ENCODE measurements around the gene ABHD16B. TPM values are rescaled to one million over a fixed set of nuclear protein-coding genes. Genes with fewer than 3 reads are reported as not detected.

Gene ABHD16B
- total and polyA plus RNA-seq, 2 of the 13 experiments (the other 11 are each of a cell fraction or from before 2014, with no cell fraction given): not detected

- TF ChIP-seq ATF4 (CRISPR knock-in tag; IDR thresholded peaks at IDR 0.05): peak in 1 of 2 experiments; percentile 90; a peak in 2 of 4 replicates
- peak; percentile 90 for TF ChIP-seq ZNF766 (CRISPR knock-in tag; IDR thresholded peaks at IDR 0.05; ENCODE audit: borderline replicate concordance)
- peak; percentile 97 for TF ChIP-seq ZNF772 (CRISPR knock-in tag; IDR thresholded peaks at IDR 0.05)
- TF ChIP-seq ZNF136 (CRISPR knock-in tag; IDR thresholded peaks at IDR 0.05; ENCODE audit: low read depth): no peak
- TF ChIP-seq ZNF503 (CRISPR knock-in tag; IDR thresholded peaks at IDR 0.05): peak; percentile 74; the same call in 1 of the 2 replicates
- TF ChIP-seq TBX3 (IDR thresholded peaks at IDR 0.05; ENCODE audit: borderline replicate concordance): peak; percentile 68; the same call in 1 of the 2 replicates
- TF ChIP-seq ZNF18 (CRISPR knock-in tag; IDR thresholded peaks at IDR 0.05; ENCODE audit: insufficient replicate concordance): peak; percentile 95
- TF ChIP-seq IKZF5 (CRISPR knock-in tag; IDR thresholded peaks at IDR 0.05): peak; percentile 97
- TF ChIP-seq POLR2AphosphoS5 (IDR thresholded peaks at IDR 0.05; ENCODE audit: low read depth, low read length): peak; percentile 98
- no peak for TF ChIP-seq CENPX (CRISPR knock-in tag; IDR thresholded peaks at IDR 0.05)
- peak; percentile 76 for TF ChIP-seq MEF2D (CRISPR knock-in tag; IDR thresholded peaks at IDR 0.05)
- TF ChIP-seq MATR3 (CRISPR knock-in tag; IDR thresholded peaks at IDR 0.05): no peak
- no peak for TF ChIP-seq ZC3H4 (CRISPR knock-in tag; IDR thresholded peaks at IDR 0.05; ENCODE audit: borderline replicate concordance)
- no peak for TF ChIP-seq ZNF292 (CRISPR knock-in tag; IDR thresholded peaks at IDR 0.05; ENCODE audit: borderline replicate concordance, low read depth)
- no peak for TF ChIP-seq ARNT (IDR thresholded peaks at IDR 0.05)
- peak; percentile 35; the same call in 1 of the 2 replicates for TF ChIP-seq PRDM4 (CRISPR knock-in tag; IDR thresholded peaks at IDR 0.05; ENCODE audit: borderline replicate concordance)
- peak; percentile 91 for TF ChIP-seq ZXDC (CRISPR knock-in tag; IDR thresholded peaks at IDR 0.05)
- no peak for TF ChIP-seq CHD4 (IDR thresholded peaks at IDR 0.05; ENCODE audit: borderline replicate concordance, low read length)
These were observed 3.8 kb downstream of the ABHD16B start, which contains the start of gene TPD52L2 (continued) for GRCh38 chr20:63864978-63865640.

All from HepG2 (cell line).